Panc1 (cell line): ENCODE results near the gene RCSD1.

Experiments
- CTCF ChIP-seq: fragments of 450-650 bp; IDR thresholded peaks from 2 replicates; pipeline ENCODE4 v1.5.1; 2017; ENCODE audit warnings: mild to moderate bottlenecking
- POLR2AphosphoS5 ChIP-seq: IDR thresholded peaks from 2 replicates; pipeline ENCODE4 v1.6.1; 2012; ENCODE audit warnings: mild to moderate bottlenecking, low read depth, low read length, moderate library complexity
- SIN3A ChIP-seq: IDR thresholded peaks from 2 replicates; pipeline ENCODE4 v1.6.1; 2012; ENCODE audit warnings: low read depth, mild to moderate bottlenecking, low read length, moderate library complexity, borderline replicate concordance; ENCODE audit not compliant: insufficient read depth
- TCF7L2 ChIP-seq: IDR thresholded peaks from 2 replicates; pipeline ENCODE4 v1.6.1; 2011; ENCODE audit warnings: mild to moderate bottlenecking, low read depth, low read length, inconsistent platforms
- TF ChIP-seq, protein P1 (sequence below), 2 experiments: IDR thresholded peaks; 2 replicates each; pipeline ENCODE4 v1.6.1; 2011 to 2012; ENCODE audit warnings: low read depth in 2 of 2, control low read depth in 1 of 2, low read length in 1 of 2, mild to moderate bottlenecking in 1 of 2, moderate library complexity in 1 of 2; ENCODE audit not compliant: insufficient read depth in 1 of 2

DNA sequence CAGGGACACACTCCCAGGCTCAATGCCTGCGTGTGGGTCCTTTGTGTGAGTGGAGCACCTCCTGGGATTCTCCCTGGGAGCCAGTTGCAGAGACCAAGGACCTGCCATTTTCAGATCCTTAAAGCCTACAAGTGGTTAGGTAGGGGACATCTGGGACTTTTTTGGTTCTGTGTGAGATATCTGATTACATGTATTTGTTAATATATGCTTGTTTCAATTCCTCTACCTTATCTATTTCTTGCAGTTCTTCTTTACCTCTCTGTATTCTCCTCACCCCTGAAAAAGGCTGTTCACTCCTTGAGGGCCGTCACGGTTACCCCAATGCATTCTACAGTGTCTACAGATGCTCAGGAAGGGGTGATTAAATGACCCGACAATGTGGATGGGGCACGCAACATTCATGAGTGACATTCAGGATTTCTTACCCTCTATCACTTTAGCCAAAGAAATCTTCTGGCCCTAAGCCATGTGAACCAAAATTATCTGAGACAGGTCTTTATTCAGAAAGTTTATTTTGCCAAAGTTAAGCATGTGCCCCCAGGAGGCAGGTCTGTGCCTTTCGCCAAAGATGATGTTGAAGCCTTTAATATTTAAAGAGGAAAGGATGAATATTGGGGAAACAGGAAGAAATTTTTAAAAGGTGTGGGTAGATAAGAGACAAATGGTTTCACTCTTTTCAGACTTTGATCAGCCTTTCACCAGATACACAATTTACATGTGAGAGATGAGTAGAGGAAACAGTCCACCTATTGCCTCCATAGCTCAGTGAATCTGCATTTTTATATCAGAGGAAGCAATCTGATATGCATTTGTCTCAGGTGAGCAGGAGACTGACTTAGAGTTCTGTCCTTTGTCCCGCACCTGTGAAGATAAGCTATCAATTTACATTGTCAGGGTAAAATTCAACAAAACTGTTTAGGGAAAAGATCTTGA, 47.1 kb downstream of the RCSD1 start:
- TF ChIP-seq CTCF (no peak), TCF7L2 (no peak), POLR2AphosphoS5 (no peak), SIN3A (no peak)
- TF ChIP-seq, protein P1, sequence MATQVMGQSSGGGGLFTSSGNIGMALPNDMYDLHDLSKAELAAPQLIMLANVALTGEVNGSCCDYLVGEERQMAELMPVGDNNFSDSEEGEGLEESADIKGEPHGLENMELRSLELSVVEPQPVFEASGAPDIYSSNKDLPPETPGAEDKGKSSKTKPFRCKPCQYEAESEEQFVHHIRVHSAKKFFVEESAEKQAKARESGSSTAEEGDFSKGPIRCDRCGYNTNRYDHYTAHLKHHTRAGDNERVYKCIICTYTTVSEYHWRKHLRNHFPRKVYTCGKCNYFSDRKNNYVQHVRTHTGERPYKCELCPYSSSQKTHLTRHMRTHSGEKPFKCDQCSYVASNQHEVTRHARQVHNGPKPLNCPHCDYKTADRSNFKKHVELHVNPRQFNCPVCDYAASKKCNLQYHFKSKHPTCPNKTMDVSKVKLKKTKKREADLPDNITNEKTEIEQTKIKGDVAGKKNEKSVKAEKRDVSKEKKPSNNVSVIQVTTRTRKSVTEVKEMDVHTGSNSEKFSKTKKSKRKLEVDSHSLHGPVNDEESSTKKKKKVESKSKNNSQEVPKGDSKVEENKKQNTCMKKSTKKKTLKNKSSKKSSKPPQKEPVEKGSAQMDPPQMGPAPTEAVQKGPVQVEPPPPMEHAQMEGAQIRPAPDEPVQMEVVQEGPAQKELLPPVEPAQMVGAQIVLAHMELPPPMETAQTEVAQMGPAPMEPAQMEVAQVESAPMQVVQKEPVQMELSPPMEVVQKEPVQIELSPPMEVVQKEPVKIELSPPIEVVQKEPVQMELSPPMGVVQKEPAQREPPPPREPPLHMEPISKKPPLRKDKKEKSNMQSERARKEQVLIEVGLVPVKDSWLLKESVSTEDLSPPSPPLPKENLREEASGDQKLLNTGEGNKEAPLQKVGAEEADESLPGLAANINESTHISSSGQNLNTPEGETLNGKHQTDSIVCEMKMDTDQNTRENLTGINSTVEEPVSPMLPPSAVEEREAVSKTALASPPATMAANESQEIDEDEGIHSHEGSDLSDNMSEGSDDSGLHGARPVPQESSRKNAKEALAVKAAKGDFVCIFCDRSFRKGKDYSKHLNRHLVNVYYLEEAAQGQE (IDR thresholded peaks at IDR 0.05; ENCODE audit: insufficient read depth in 1 of 2, low read depth in 2 of 2, low read length in 1 of 2) = no peak
